ENCODE measurements around the gene FABP6. TPM values are rescaled to one million over a fixed set of nuclear protein-coding genes. Genes with fewer than 3 reads are reported as not detected.
A peak's percentile ranks its signal among the peaks of the same experiment; 100 is the strongest.

The FABP6 gene
- total RNA-seq, 1 experiment from 2014 or later = 5.2 TPM

DNA sequence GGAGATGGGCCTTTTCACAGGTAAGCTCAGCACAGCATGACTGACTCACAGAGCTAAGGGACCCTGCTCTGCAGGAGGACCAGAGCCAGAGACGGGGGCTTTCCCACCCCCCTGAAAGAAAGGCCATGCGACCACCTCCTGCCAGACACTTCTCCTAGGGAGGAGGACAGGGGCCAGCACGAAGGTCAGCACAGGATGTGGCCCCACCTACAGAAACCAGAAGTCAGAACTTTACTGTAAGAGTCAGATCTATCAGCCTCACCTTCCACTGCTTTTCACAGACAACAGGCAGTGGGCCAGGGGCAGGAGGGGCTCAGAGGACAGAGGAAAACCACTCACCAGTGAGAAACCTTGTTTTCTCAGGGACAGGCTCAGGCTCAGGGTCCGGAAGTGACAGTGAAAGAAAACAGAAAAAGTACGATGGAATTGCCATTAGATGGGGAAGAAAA, 45.2 kb downstream of the FABP6 start:
- Histone ChIP-seq H3K27ac (ENCODE audit: insufficient read length, low read depth, low read length) (no peak overlapping the region), H4K5ac (ENCODE audit: insufficient read length, low read depth, low read length) (no peak overlapping the region), H2BK15ac (ENCODE audit: low read depth, low read length) (no peak overlapping the region), H3K79me1 (ENCODE audit: insufficient read depth, low read depth, low read length, poor library complexity, severe bottlenecking) (no peaks in the 10 kb centered on the region), H3T11ph (ENCODE audit: low read length) (no peak overlapping the region), H3K23ac (ENCODE audit: insufficient read length, low read depth, low read length) (no peak overlapping the region), H2BK20ac (ENCODE audit: low read depth, low read length, poor library complexity, severe bottlenecking) (no peak overlapping the region), H3K9ac (ENCODE audit: extremely low read depth, insufficient read length, low read length) (no peak overlapping the region), H3K27me3 (ENCODE audit: insufficient read depth, low read length) (no peaks in the 10 kb centered on the region), H3K18ac (ENCODE audit: insufficient read length, low read depth, low read length) (no peak overlapping the region), H2BK5ac (ENCODE audit: insufficient read length, low read length) (no peak overlapping the region), H2AFZ (ENCODE audit: low read length) (no peak overlapping the region), H3K4ac (ENCODE audit: low read depth, low read length) (no peak overlapping the region), H4K8ac (replicated peaks; ENCODE audit: insufficient read length, low read depth, low read length) (no peak overlapping the region), H2BK120ac (ENCODE audit: low read depth, low read length, poor library complexity, severe bottlenecking) (no peak overlapping the region), H3K14ac (ENCODE audit: insufficient read depth, low read length) (no peak overlapping the region), H2BK12ac (ENCODE audit: insufficient read length, low read depth, low read length) (no peak overlapping the region), H3K79me2 (ENCODE audit: insufficient read depth, low read length) (no peaks in the 10 kb centered on the region; the same call in 1 of the 2 replicates), H3K23me2 (ENCODE audit: insufficient read length, low read depth, low read length, poor library complexity, severe bottlenecking) (no peaks in the 10 kb centered on the region), H3K4me2 (ENCODE audit: insufficient read depth, insufficient read length, low read length) (no peak overlapping the region), H2AK5ac (ENCODE audit: insufficient read length, low read length) (no peak overlapping the region), H4K91ac (ENCODE audit: insufficient read length, low read depth, low read length) (no peak overlapping the region), H3K9me3 (ENCODE audit: control insufficient read depth, low read depth, low read length) (no peaks in the 10 kb centered on the region), H4K20me1 (ENCODE audit: control insufficient read depth, insufficient read depth, insufficient read length) (no peaks in the 10 kb centered on the region), H3K4me1 (ENCODE audit: insufficient read depth, low read length) (peaks cover 8% of the 10 kb centered on the region; the same call in 1 of the 2 replicates), H3K56ac (ENCODE audit: insufficient read length, low read depth, low read length) (no peak overlapping the region)
- no CpG with 5 or more reads among the region's 5 CpGs for WGBS (ENCODE audit: extremely low coverage, insufficient read length, low lambda C conversion rate)
- H3K27ac Mint-ChIP-seq = peak overlapping the region; percentile 17 to 81 (median 41); a peak in 6 of 7 replicates
- peaks cover 38 to 40% of the 10 kb centered on the region in 2 experiments for H3K4me1 Mint-ChIP-seq
- TF ChIP-seq, protein P1, sequence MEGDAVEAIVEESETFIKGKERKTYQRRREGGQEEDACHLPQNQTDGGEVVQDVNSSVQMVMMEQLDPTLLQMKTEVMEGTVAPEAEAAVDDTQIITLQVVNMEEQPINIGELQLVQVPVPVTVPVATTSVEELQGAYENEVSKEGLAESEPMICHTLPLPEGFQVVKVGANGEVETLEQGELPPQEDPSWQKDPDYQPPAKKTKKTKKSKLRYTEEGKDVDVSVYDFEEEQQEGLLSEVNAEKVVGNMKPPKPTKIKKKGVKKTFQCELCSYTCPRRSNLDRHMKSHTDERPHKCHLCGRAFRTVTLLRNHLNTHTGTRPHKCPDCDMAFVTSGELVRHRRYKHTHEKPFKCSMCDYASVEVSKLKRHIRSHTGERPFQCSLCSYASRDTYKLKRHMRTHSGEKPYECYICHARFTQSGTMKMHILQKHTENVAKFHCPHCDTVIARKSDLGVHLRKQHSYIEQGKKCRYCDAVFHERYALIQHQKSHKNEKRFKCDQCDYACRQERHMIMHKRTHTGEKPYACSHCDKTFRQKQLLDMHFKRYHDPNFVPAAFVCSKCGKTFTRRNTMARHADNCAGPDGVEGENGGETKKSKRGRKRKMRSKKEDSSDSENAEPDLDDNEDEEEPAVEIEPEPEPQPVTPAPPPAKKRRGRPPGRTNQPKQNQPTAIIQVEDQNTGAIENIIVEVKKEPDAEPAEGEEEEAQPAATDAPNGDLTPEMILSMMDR (conservative IDR thresholded peaks at IDR 0.05) = no peak
- no peaks in the 10 kb centered on the region; the same call in 1 of the 2 replicates for H3K27me3 Mint-ChIP-seq (ENCODE audit: low read depth)
- peaks cover 19 to 57% (median 33%) of the 10 kb centered on the region in 3 experiments; a peak in 6 of 7 replicates for H3K36me3 Mint-ChIP-seq (ENCODE audit: insufficient read depth in 1 of 3, low read depth in 3 of 3)
- H3K9me3 Mint-ChIP-seq = no peaks in the 10 kb centered on the region
- H3K4me3 Mint-ChIP-seq = no peak overlapping the region
- no peak for DNase-seq

Data from H9 (cell line).